ENCODE results near the gene AIPL1. TPM values are rescaled to one million over a fixed set of nuclear protein-coding genes. Genes with fewer than 3 reads are reported as not detected.

AIPL1 gene
- total RNA-seq, 4 donors from 2014 or later, result not detected

- TF ChIP-seq POLR2A (IDR thresholded peaks at IDR 0.05) (no peak), CTCF (IDR thresholded peaks at IDR 0.05) (no peak)
- peak in 1 of 2 donors; percentile 81 for DNase-seq (ENCODE audit: low spot score in 2 of 2)
- H3K4me3 ChIP-seq (ENCODE audit: low read depth, poor library complexity, severe bottlenecking), result no peak overlapping the region
- intact Hi-C loops (cut with DNase I; ENCODE audit: low total_unique reads), result no loop called here
- 2 to 3% methylated on average over 13 to 14 of the region's 14 CpGs for WGBS, 2 donors
Measured at GRCh38 chr17:6374761-6375312, 60.1 kb downstream of the AIPL1 start.

GRCh38 chr17:6374271-6374691, 60.6 kb downstream of the AIPL1 start:
- H3K4me3 ChIP-seq (ENCODE audit: low read depth, poor library complexity, severe bottlenecking), result no peak overlapping the region
- 9 to 11% methylated on average over 2 of the region's 2 CpGs for WGBS, 2 donors
- intact Hi-C loops (cut with DNase I; ENCODE audit: low total_unique reads), result no loop called here
- no peak for DNase-seq (ENCODE audit: low spot score in 2 of 2)
- TF ChIP-seq POLR2A (IDR thresholded peaks at IDR 0.05) (no peak), CTCF (IDR thresholded peaks at IDR 0.05) (no peak)

Other genes starting within 250 kb of the AIPL1 start
- 1 to 10 TPM in 1 of 4 donors, under 1 TPM in 3; 0.21 to 2.8 (median 0.84) TPM for gene PIMREG, start 9.3 kb upstream of the AIPL1 start, total RNA-seq
- 10 to 100 TPM; 11.9 to 19.5 (median 16.3) TPM for gene PITPNM3, start 121.4 kb upstream of the AIPL1 start, total RNA-seq
- gene KIAA0753, start 205.6 kb upstream of the AIPL1 start, total RNA-seq, result 10 to 100 TPM in 3 of 4 donors, 1 to 10 TPM in 1; 8.1 to 19.6 (median 13.8) TPM
- 100 to 1,000 TPM in 2 of 4 donors, 10 to 100 TPM in 2; 56.9 to 149 (median 98.0) TPM for gene TXNDC17, start 205.9 kb upstream of the AIPL1 start, total RNA-seq
- 10 to 100 TPM in 2 of 4 donors, 1 to 10 TPM in 2; 2.4 to 16.5 (median 9.8) TPM for gene MED31, start 216.5 kb upstream of the AIPL1 start, total RNA-seq
- 1 to 10 TPM in 2 of 4 donors, under 1 TPM in 2; 0.81 to 3.3 (median 1.6) TPM for gene C17orf100, start 216.6 kb upstream of the AIPL1 start, total RNA-seq

Measured in lower leg skin (tissue), 4 donors.